ENCODE measurements around the gene OTUD5. TPM values are rescaled to one million over a fixed set of nuclear protein-coding genes. Genes with fewer than 3 reads are reported as not detected.

The OTUD5 gene
- total RNA-seq, 1 donor from 2014 or later = 16.2 TPM

DNA sequence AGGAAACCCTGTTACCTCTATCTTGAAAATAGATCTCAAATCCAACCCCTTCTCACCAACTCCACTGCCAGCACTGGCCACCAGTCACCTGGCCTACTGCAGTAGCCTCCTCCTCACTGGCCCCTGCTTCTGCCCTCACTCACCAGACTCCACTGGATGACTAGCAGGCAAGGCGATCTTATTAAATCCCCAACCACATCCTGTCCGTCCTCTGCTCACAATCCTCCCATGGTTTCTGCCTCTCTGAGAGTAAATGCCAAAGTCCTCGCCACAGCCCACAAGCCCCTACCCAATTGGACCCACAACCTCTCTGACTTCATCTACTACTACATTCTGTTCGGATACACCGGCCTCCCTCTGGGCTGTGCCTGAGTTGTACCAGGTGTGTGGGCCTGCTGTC, 33.1 kb downstream of the OTUD5 start:
- Histone ChIP-seq H3K4me1 (ENCODE audit: control insufficient read depth in 3 of 3, insufficient read depth in 3 of 3, low read length in 3 of 3) (peaks cover 6 to 14% (median 10%) of the 10 kb centered on the region in 3 donors), H3K27ac (ENCODE audit: low read depth, low read length) (no peak overlapping the region), H3K9me3 (ENCODE audit: control insufficient read depth in 3 of 3, low read length in 3 of 3) (no peaks in the 10 kb centered on the region), H3K9ac (ENCODE audit: low read depth in 1 of 3, low read length in 3 of 3) (peak overlapping the region in 1 of 3 donors; percentile 8), H3K36me3 (ENCODE audit: control insufficient read depth in 3 of 3, insufficient read depth in 3 of 3, low read length in 3 of 3) (peaks cover 19 to 31% (median 25%) of the 10 kb centered on the region in 3 donors), H3K4me3 (ENCODE audit: low read length in 3 of 3) (no peak overlapping the region), H3K27me3 (ENCODE audit: control insufficient read depth in 3 of 3, insufficient read depth in 3 of 3, low read length in 3 of 3) (no peaks in the 10 kb centered on the region)

DNA sequence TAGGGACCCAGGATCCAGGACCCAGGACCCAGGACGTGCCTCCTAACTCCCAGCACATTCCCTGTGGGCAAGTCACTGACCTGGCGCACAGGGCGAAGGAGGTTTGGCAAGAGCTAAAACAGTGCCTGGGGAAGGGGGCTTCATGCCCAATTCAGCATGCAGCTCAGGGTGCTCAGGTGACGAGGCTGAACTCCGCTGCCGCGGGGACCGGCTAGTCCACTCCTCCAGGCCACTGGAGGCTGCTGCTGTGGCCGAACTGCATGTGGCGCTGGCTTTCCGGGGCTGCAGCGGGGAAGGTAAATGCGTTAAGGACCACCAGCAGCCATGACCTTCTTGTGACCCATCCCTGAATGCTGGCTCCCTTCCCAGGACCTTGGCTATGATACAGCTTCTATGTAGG, 33.6 kb downstream of the OTUD5 start:
- no peak overlapping the region for H3K4me3 ChIP-seq (ENCODE audit: low read length in 3 of 3)

DNA sequence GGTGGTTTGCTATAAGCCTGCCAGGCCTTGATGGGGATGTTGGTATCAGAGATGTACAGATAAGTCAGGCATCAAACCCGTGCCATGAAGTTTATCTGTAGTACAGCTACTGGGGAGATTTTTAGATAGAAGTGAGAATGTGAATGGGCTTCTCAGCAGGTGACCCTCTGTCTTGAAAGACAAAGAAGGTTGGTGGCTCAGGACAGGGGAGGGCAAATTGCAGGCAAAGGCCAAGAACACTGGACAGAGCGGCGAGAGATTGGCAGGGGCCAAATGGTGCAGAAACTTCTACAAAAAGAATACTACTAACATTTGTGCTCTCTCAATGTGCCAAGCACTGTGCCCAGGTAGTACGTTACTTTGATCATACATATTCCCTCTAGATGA, 36.7 kb downstream of the OTUD5 start:
- H3K27me3 ChIP-seq (ENCODE audit: control insufficient read depth in 3 of 3, insufficient read depth in 3 of 3, low read length in 3 of 3) = no peaks in the 10 kb centered on the region
- peaks cover 19 to 28% (median 23%) of the 10 kb centered on the region in 3 donors for H3K36me3 ChIP-seq (ENCODE audit: control insufficient read depth in 3 of 3, insufficient read depth in 3 of 3, low read length in 3 of 3)
- H3K9ac ChIP-seq (ENCODE audit: low read depth in 1 of 3, low read length in 3 of 3) = no peak overlapping the region
- no peaks in the 10 kb centered on the region for H3K9me3 ChIP-seq (ENCODE audit: control insufficient read depth in 3 of 3, low read length in 3 of 3)
- peaks cover 10 to 22% (median 17%) of the 10 kb centered on the region in 3 donors for H3K4me1 ChIP-seq (ENCODE audit: control insufficient read depth in 3 of 3, insufficient read depth in 3 of 3, low read length in 3 of 3)
- H3K27ac ChIP-seq (ENCODE audit: low read depth, low read length) = no peak overlapping the region
- no peak overlapping the region for H3K4me3 ChIP-seq (ENCODE audit: low read length in 3 of 3)

More for the DNA sequence above, 33.6 kb downstream of the OTUD5 start:
- no peaks in the 10 kb centered on the region for H3K9me3 ChIP-seq (ENCODE audit: control insufficient read depth in 3 of 3, low read length in 3 of 3)
- no peak overlapping the region for H3K27ac ChIP-seq (ENCODE audit: low read depth, low read length)
- peaks cover 6 to 14% (median 10%) of the 10 kb centered on the region in 3 donors for H3K4me1 ChIP-seq (ENCODE audit: control insufficient read depth in 3 of 3, insufficient read depth in 3 of 3, low read length in 3 of 3)
- H3K27me3 ChIP-seq (ENCODE audit: control insufficient read depth in 3 of 3, insufficient read depth in 3 of 3, low read length in 3 of 3) = no peaks in the 10 kb centered on the region
- H3K9ac ChIP-seq (ENCODE audit: low read depth in 1 of 3, low read length in 3 of 3) = no peak overlapping the region
- peaks cover 19 to 31% (median 25%) of the 10 kb centered on the region in 3 donors for H3K36me3 ChIP-seq (ENCODE audit: control insufficient read depth in 3 of 3, insufficient read depth in 3 of 3, low read length in 3 of 3)

DNA sequence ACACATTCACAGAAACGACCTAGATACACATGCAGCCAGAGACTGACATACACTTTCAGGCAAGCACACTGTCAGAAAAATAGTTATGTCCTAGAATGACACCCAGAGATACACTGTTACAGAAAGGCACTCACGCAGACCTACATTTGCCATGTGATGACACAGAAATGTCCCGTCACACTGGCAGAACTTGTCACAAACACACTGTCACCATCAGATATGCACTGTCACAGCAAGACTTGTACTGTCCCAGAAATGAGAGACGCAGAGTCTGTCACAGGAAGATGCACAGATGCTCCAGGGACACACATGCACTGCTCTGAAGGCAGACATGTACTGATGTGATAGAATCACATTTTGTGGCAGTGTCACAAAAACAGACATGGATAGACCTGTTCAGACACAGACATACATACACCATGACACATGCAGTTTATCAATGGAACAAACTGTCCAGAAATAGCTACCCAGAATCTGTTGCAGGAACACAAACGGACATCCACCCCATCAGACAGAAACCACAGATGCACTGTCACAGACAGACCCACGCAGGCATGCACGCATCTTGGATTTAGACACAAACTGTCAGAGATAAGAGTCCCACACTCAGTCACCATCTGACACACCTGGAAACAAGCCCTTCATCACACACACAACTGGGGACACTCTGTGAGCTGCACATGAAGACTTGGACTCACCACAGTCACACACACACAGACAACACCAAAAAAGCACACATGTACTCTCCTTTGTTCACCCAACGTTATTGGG, 37.3 kb downstream of the OTUD5 start:
- H3K9ac ChIP-seq (ENCODE audit: low read depth in 1 of 3, low read length in 3 of 3) = peak overlapping the region in 1 of 3 donors; percentile 72
- H3K4me1 ChIP-seq (ENCODE audit: control insufficient read depth in 3 of 3, insufficient read depth in 3 of 3, low read length in 3 of 3) = peaks cover 10 to 22% (median 17%) of the 10 kb centered on the region in 3 donors
- no peak overlapping the region for H3K4me3 ChIP-seq (ENCODE audit: low read length in 3 of 3)
- no peaks in the 10 kb centered on the region for H3K9me3 ChIP-seq (ENCODE audit: control insufficient read depth in 3 of 3, low read length in 3 of 3)
- peaks cover 14 to 23% (median 18%) of the 10 kb centered on the region in 3 donors for H3K36me3 ChIP-seq (ENCODE audit: control insufficient read depth in 3 of 3, insufficient read depth in 3 of 3, low read length in 3 of 3)
- no peaks in the 10 kb centered on the region for H3K27me3 ChIP-seq (ENCODE audit: control insufficient read depth in 3 of 3, insufficient read depth in 3 of 3, low read length in 3 of 3)
- no peak overlapping the region for H3K27ac ChIP-seq (ENCODE audit: low read depth, low read length)

DNA sequence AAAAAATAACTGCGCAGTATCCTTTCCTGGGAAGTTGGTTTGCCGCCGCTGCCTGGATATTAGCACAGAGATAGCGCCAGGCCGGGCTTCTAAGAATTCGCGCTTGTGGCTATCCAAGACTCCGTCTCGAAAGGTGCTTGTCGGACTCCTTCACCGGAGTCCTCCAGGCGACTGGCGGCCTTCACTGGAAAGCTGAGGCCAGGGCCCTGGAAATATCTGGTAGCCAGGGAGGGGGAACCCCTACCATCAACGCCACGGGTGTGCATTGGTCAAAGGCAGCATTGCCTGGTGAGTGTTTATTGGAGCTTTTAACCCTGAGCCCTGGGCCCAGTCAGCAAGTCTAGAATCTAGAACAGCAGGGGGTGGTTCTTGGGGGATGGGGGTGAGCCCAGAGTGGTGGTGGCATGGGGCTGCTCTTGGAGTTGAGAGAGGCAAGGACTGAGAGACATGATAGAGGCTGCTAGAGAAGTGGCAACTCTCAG, 38.0 kb downstream of the OTUD5 start:
- Histone ChIP-seq H3K27ac (ENCODE audit: low read depth, low read length) (peak overlapping the region; percentile 68), H3K4me1 (ENCODE audit: control insufficient read depth in 3 of 3, insufficient read depth in 3 of 3, low read length in 3 of 3) (peaks cover 10 to 22% (median 17%) of the 10 kb centered on the region in 3 donors), H3K36me3 (ENCODE audit: control insufficient read depth in 3 of 3, insufficient read depth in 3 of 3, low read length in 3 of 3) (peaks cover 14 to 25% (median 16%) of the 10 kb centered on the region in 3 donors), H3K9ac (ENCODE audit: low read depth in 1 of 3, low read length in 3 of 3) (peak overlapping the region; percentile 33 to 72 (median 72)), H3K4me3 (ENCODE audit: low read length in 3 of 3) (peak overlapping the region; percentile 48 to 64 (median 63)), H3K9me3 (ENCODE audit: control insufficient read depth in 3 of 3, low read length in 3 of 3) (no peaks in the 10 kb centered on the region), H3K27me3 (ENCODE audit: control insufficient read depth in 3 of 3, insufficient read depth in 3 of 3, low read length in 3 of 3) (no peaks in the 10 kb centered on the region)

DNA sequence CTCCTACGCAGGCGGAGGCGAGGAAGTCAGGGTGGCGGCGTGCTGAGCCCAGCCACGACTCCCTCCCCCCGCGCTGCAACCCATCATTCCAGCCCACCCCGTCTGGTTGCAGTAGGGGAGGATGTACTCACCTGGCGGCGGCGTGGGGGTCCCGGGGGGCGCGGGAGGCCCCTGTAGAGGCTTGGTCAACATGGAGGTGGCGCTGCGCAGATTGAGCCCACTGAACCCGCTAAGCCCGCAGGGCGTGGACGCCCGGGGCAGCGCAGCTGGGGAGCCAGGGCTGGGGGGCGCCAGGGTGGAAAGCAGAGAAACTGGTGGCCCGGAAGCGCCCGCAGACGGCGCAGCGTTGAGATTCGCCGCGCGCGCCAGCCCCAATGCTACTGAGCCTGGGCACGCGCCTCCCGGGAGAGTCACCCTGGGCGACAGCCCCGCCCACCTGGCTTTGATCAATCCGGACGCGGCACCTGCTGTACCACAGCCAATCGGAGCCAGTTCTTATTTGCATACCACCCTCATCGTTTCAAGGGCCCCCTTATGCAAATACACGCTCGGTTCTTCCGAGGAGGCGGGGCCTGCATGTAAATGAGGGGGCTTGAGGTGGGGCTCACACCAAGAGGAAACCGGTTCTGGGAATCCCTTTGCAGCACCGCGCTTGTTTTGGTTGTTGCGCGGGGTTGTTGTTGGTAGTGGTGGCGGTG, 38.6 kb downstream of the OTUD5 start, which contains the start of gene PIM2:
Gene PIM2, minus strand, starts transcription at position 382 of the 698 bp plus-strand sequence. Its CDS starts 190 bp downstream, at position 192.
- peak within 1 kb of the TSS; percentile 68 for H3K27ac ChIP-seq (ENCODE audit: low read depth, low read length)
- peak within 1 kb of the TSS; percentile 48 to 64 (median 63) for H3K4me3 ChIP-seq (ENCODE audit: low read length in 3 of 3)
- peaks cover 10 to 19% (median 11%) of the 10 kb centered on the region in 3 donors for H3K36me3 ChIP-seq (ENCODE audit: control insufficient read depth in 3 of 3, insufficient read depth in 3 of 3, low read length in 3 of 3)
- H3K27me3 ChIP-seq (ENCODE audit: control insufficient read depth in 3 of 3, insufficient read depth in 3 of 3, low read length in 3 of 3) = no peaks in the 10 kb centered on the region
- H3K9me3 ChIP-seq (ENCODE audit: control insufficient read depth in 3 of 3, low read length in 3 of 3) = no peaks in the 10 kb centered on the region
- H3K9ac ChIP-seq (ENCODE audit: low read depth in 1 of 3, low read length in 3 of 3) = peak within 1 kb of the TSS; percentile 33 to 75 (median 72)
- H3K4me1 ChIP-seq (ENCODE audit: control insufficient read depth in 3 of 3, insufficient read depth in 3 of 3, low read length in 3 of 3) = peaks cover 10 to 22% (median 17%) of the 10 kb centered on the region in 3 donors

DNA sequence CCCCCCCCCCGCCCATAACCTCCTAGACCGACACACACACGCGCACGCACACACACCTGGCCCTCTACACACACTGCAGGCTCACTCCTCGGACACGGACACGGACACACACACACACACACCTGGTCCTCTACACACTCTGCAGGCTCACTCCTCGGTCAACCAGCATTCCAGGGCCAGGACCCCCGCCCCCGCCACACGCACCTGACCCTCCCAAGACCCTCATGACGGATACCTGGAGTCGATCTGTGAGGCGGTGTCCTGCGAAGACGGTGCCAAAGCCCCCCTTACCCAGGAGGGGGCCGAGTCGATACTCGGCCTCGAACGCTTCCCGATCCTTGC, 39.1 kb downstream of the OTUD5 start:
- Histone ChIP-seq H3K9ac (ENCODE audit: low read depth in 1 of 3, low read length in 3 of 3) (peak overlapping the region; percentile 20 to 75 (median 69)), H3K4me1 (ENCODE audit: control insufficient read depth in 3 of 3, insufficient read depth in 3 of 3, low read length in 3 of 3) (peaks cover 10 to 22% (median 17%) of the 10 kb centered on the region in 3 donors), H3K27ac (ENCODE audit: low read depth, low read length) (peak overlapping the region; percentile 68), H3K27me3 (ENCODE audit: control insufficient read depth in 3 of 3, insufficient read depth in 3 of 3, low read length in 3 of 3) (no peaks in the 10 kb centered on the region), H3K9me3 (ENCODE audit: control insufficient read depth in 3 of 3, low read length in 3 of 3) (no peaks in the 10 kb centered on the region), H3K4me3 (ENCODE audit: low read length in 3 of 3) (peak overlapping the region; percentile 48 to 64 (median 61)), H3K36me3 (ENCODE audit: control insufficient read depth in 3 of 3, insufficient read depth in 3 of 3, low read length in 3 of 3) (peaks cover 7 to 15% (median 14%) of the 10 kb centered on the region in 3 donors)

DNA sequence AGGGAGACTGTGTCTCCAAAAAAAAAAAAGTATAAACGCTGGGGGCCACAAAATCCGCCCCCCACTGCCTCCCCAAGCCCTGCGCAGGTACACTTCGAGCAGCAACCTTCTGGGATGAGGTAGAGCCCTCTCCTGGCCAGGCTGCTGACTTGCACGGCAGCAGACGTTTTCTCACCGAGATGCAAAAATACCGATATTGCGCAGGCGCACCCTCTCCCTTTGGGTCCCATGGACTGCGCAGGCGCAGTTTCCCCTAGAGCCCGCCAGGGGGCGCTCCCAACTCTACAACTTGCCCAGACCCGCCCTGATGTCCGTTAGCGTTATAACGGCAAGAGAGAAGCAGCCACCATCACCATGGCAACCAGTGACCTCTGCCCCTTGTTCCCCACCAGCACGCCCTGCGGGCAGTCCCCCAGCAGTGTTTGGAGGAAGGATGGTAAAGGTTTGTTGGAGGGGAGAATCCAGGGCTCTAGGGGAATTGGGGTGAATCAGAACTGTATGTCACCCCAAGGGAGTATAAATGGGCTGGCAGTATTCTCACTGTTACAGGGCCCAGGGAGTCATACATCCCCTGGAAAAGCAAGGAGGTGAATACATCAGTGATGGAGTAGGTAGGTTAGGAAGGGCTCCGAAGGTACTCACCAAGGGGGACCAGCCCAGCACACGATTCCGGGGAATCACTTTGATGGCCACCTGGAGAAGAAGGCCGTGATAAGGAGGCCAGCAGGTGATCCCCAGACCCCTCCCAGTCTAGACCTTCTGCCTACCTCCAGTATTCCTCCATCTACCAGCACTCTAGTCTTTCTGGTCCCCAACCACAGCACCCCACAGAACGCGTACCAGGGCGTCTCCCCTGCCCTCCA, 40.0 kb downstream of the OTUD5 start:
- H3K4me3 ChIP-seq (ENCODE audit: low read length in 3 of 3) = peak overlapping the region; percentile 6 to 36 (median 14)
- H3K4me1 ChIP-seq (ENCODE audit: control insufficient read depth in 3 of 3, insufficient read depth in 3 of 3, low read length in 3 of 3) = peaks cover 10 to 22% (median 17%) of the 10 kb centered on the region in 3 donors
- no peaks in the 10 kb centered on the region for H3K27me3 ChIP-seq (ENCODE audit: control insufficient read depth in 3 of 3, insufficient read depth in 3 of 3, low read length in 3 of 3)
- peak overlapping the region; percentile 23 for H3K27ac ChIP-seq (ENCODE audit: low read depth, low read length)
- H3K9ac ChIP-seq (ENCODE audit: low read depth in 1 of 3, low read length in 3 of 3) = peak overlapping the region in 2 of 3 donors; percentile 23 to 25
- peaks cover 3 to 15% (median 5%) of the 10 kb centered on the region in 3 donors for H3K36me3 ChIP-seq (ENCODE audit: control insufficient read depth in 3 of 3, insufficient read depth in 3 of 3, low read length in 3 of 3)
- no peaks in the 10 kb centered on the region for H3K9me3 ChIP-seq (ENCODE audit: control insufficient read depth in 3 of 3, low read length in 3 of 3)
